Measurements from ENCODE around the gene RTN4. TPM values are rescaled to one million over a fixed set of nuclear protein-coding genes. Genes with fewer than 3 reads are reported as not detected.

The RTN4 gene
- 100 to 1,000 TPM; 183 to 259 (median 244) TPM for total RNA-seq

DNA sequence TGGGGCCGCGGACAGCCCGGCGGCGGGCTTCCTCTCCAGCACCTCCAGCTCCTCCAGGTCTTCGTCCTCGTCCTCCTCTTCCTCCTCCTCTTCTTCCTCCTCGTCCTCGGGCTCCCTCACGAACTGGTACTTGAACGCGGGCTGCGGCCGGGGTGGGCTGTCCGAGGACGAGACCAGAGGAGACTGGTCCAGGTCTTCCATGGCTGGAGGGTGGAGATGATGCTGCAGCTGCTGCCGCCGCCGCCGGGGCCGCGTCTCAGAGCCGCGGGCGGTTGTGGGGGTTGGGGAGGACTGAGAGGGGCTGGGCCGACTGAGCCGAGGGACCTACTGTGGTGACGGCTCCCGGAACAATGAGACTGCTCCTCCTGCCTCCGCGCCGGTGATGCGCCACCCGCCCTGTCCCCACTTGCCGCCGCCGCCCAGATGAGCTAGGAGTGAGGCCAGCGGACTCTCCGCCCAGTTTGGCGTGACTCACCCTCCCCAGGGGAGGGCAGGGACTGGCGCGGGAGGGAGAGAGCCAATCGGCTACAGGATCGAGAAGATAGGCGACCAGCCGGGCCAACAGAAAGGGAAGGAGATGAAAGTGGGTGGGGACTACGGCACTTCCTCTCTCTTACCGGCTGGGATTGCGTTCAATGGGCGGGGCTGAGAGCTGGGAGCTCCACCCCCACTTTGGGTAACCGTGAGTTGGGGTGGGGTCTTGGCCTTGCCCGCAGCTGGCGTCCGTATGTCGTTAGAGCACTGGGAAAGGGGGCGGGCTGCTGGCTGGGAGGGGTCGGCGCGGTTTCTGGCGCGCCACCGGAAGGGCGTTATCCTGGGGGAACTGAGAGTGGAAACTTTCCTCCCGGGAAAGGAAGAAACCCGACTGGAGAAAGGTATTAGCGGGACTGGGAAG, at the start of gene RTN4:
RTN4 (minus strand) TSS at position 352 of the 895 bp plus-strand sequence; CDS start at position 201, 151 bp downstream.
- Histone ChIP-seq H3K4me3 (peak within 1 kb of the TSS; percentile 75 to 92 (median 87)), H3K4me1 (peaks cover 14 to 18% of the 10 kb centered on the region in 2 donors), H3K36me3 (no peaks in the 10 kb centered on the region), H3K27ac (peak within 1 kb of the TSS; percentile 94 to 98 (median 96)), H3K27me3 (peaks cover 0 to 8% (median 0%) of the 10 kb centered on the region in 3 donors), H3K9me3 (no peaks in the 10 kb centered on the region)
- in situ Hi-C loops (cut with MboI; ENCODE audit: low sequenced_read_pairs in 4 of 4): no loop called here
- DNase-seq (peak; percentile 98 to 99), ATAC-seq (peak; percentile 92 to 94)
- TF ChIP-seq POLR2A (IDR thresholded peaks at IDR 0.05) (peak; percentile 95 to 96), CTCF (IDR thresholded peaks at IDR 0.05 in 4 of 5, conservative IDR thresholded peaks at IDR 0.05 in 1 of 5) (peak in 3 of 5 experiments; percentile 5 to 23 (median 22))
- intact Hi-C loops (cut with DNase I; ENCODE audit: low total_unique reads): loop anchor here (1.0 to 2.0 kb wide), 3 partner anchors 39 to 62 kb away; no protein-coding TSS in a partner anchor

DNA sequence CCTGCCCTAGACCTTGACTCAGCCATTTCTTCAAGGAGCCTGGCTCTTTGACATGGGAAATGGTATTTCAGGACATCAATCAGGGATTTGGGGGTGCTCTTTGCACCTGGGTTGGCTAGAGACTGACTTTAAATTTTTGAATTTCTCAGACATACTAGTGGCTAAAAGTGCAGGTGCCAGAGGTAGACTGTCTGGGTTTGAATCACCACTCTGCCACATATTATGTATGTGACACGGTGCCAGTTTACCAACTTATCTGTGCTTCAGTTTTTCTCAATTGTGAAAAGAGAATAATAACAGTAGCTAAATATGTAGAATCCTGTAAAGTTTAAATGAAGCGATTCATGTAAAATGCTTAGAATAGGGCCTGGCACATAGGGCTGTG, 49.2 kb upstream of the RTN4 start:
- H3K9me3 ChIP-seq: no peaks in the 10 kb centered on the region

DNA sequence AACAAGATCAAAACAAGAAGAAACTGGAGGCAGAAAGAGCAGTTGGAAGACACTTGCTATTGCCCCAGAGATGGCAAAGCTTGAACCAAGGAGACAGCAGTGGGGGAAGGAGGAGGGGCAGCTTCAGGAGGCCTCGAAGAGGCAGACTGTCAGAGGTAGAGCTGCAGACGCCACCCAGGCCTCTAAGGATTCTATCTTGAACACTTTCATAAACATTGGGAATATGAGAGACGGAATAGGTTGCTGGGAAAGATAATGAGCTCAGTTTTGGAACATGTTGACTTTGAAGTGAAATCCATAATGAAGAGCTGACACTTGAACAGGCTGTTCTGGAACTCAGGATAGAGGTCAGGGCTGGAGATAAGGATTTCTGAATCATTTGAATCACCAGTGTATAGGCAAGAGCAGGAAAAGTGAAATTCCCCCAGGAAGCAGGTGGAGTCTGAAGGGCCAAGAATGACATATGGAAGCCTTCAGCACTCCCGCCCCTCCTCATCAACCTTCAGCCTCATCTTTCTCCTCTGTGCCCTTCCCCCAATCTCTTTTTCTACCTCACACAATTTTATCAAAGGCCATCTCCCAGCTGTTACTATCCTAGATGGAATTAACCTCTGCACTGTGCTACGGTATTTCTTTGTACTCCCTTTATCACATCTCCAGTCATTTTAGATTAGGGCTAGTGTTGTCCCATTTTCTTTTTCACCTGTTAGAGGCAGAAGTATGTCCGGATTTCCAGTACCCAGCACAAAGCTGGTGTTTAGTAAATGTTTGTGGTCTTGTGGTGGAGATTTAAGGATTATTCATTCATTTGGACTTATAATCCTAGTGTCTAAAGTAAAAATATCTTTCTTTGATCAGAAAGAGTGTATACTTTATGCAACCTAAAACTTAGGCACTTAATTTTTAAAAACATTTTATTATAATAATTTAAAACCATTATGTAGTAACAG, 47.5 kb upstream of the RTN4 start:
- in situ Hi-C loops (cut with MboI; ENCODE audit: low sequenced_read_pairs in 4 of 4): no loop called here
- TF ChIP-seq POLR2A (IDR thresholded peaks at IDR 0.05): no peak
- Histone ChIP-seq H3K9me3 (no peaks in the 10 kb centered on the region), H3K4me1 (peaks cover 38 to 42% of the 10 kb centered on the region in 2 donors), H3K27ac (peak overlapping the region; percentile 27 to 77 (median 60)), H3K27me3 (no peaks in the 10 kb centered on the region), H3K36me3 (no peaks in the 10 kb centered on the region), H3K4me3 (no peak overlapping the region)
- ATAC-seq (peak in 1 of 2 donors; percentile 62), DNase-seq (peak in 1 of 2 donors; percentile 39)
- intact Hi-C loops (cut with DNase I; ENCODE audit: low total_unique reads): loop anchor here (2.0 kb wide), 1 partner anchor 47 kb away; the partner anchor contains the start of gene RTN4

More for the DNA sequence above, 49.2 kb upstream of the RTN4 start:
- ATAC-seq: no peak
- H3K4me3 ChIP-seq: no peak overlapping the region
- intact Hi-C loops (cut with DNase I; ENCODE audit: low total_unique reads): no loop called here
- in situ Hi-C loops (cut with MboI; ENCODE audit: low sequenced_read_pairs in 4 of 4): no loop called here
- H3K36me3 ChIP-seq: no peaks in the 10 kb centered on the region
- peak overlapping the region; percentile 16 to 80 (median 72) for H3K27ac ChIP-seq
- H3K4me1 ChIP-seq: peaks cover 38 to 42% of the 10 kb centered on the region in 2 donors
- H3K27me3 ChIP-seq: no peaks in the 10 kb centered on the region
- TF ChIP-seq POLR2A (IDR thresholded peaks at IDR 0.05): no peak
- no peak for TF ChIP-seq CTCF (IDR thresholded peaks at IDR 0.05 in 4 of 5, conservative IDR thresholded peaks at IDR 0.05 in 1 of 5)
- no peak for DNase-seq

DNA sequence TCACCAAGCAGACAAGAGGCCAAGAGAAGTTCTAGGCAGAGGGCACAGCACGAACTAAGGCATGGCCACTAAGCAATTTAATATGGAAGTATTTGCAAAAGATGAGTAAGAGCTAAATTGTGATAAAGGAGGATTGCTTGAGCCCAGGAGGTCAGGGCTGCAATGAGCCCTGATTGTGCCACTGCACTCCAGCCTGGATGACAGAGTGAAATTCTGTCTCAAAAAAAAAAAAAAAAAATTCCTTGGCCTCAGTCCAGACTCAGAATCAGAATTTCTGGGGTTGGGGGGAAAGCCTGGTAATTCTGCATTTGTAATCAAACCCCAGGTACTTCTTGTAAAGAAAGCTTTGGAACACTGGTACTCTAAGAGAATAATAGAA, 46.8 kb upstream of the RTN4 start:
- Histone ChIP-seq H3K4me1 (peaks cover 38 to 42% of the 10 kb centered on the region in 2 donors), H3K27ac (peak overlapping the region; percentile 27 to 77 (median 60)), H3K4me3 (no peak overlapping the region), H3K27me3 (no peaks in the 10 kb centered on the region), H3K36me3 (no peaks in the 10 kb centered on the region), H3K9me3 (no peaks in the 10 kb centered on the region)
- TF ChIP-seq POLR2A (IDR thresholded peaks at IDR 0.05): no peak
- TF ChIP-seq CTCF (IDR thresholded peaks at IDR 0.05 in 4 of 5, conservative IDR thresholded peaks at IDR 0.05 in 1 of 5): no peak
- ATAC-seq: peak; percentile 18 to 57
- no peak for DNase-seq
- intact Hi-C loops (cut with DNase I; ENCODE audit: low total_unique reads): loop anchor here (2.0 kb wide), 1 partner anchor 46 kb away; the partner anchor contains the start of gene RTN4
- in situ Hi-C loops (cut with MboI; ENCODE audit: low sequenced_read_pairs in 4 of 4): no loop called here

Data from gastrocnemius medialis (tissue), 4 donors.